ENCODE data around the gene DOCK3. TPM values are rescaled to one million over a fixed set of nuclear protein-coding genes. Genes with fewer than 3 reads are reported as not detected.

DOCK3 gene
- total RNA-seq, 6 donors from 2014 or later, result 0.15 to 3.1 (median 0.88) TPM

DNA sequence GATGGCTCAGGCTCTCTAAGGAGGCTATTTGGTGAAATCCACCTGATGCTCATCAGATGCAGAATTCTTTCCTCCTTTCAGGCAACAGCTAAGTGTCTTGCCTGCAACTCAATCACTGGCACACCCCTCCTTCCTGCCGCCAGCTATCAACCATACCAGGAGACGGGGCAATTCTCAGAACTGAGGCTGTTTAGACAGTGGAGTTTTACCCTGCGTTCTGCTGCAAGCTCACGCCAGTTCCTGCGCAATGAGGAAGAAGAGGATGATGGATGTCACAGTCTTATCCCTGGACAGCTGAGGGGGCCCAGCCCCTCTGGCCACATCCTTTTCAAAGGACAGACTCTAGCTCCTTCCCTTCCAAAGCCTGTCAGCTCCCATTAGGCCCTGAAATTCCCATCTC lies 703.3 kb downstream of the DOCK3 start:
- Histone ChIP-seq H3K4me1 (no peaks in the 10 kb centered on the region), H3K27ac (no peak overlapping the region), H3K9me3 (no peaks in the 10 kb centered on the region), H3K27me3 (no peaks in the 10 kb centered on the region), H3K36me3 (no peaks in the 10 kb centered on the region), H3K4me3 (no peak overlapping the region)
- 77 to 81% methylated on average over 5 of the region's 5 CpGs for WGBS, 2 donors
- ATAC-seq (ENCODE audit: low FRiP score in 2 of 2) (no peak), DNase-seq (no peak)
- TF ChIP-seq, protein P1, sequence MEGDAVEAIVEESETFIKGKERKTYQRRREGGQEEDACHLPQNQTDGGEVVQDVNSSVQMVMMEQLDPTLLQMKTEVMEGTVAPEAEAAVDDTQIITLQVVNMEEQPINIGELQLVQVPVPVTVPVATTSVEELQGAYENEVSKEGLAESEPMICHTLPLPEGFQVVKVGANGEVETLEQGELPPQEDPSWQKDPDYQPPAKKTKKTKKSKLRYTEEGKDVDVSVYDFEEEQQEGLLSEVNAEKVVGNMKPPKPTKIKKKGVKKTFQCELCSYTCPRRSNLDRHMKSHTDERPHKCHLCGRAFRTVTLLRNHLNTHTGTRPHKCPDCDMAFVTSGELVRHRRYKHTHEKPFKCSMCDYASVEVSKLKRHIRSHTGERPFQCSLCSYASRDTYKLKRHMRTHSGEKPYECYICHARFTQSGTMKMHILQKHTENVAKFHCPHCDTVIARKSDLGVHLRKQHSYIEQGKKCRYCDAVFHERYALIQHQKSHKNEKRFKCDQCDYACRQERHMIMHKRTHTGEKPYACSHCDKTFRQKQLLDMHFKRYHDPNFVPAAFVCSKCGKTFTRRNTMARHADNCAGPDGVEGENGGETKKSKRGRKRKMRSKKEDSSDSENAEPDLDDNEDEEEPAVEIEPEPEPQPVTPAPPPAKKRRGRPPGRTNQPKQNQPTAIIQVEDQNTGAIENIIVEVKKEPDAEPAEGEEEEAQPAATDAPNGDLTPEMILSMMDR (IDR thresholded peaks at IDR 0.05), result no peak
- no peak for TF ChIP-seq POLR2AphosphoS5 (IDR thresholded peaks at IDR 0.05)
- TF ChIP-seq EP300 (IDR thresholded peaks at IDR 0.05), result no peak
- no peak for TF ChIP-seq POLR2A (IDR thresholded peaks at IDR 0.05)

DNA sequence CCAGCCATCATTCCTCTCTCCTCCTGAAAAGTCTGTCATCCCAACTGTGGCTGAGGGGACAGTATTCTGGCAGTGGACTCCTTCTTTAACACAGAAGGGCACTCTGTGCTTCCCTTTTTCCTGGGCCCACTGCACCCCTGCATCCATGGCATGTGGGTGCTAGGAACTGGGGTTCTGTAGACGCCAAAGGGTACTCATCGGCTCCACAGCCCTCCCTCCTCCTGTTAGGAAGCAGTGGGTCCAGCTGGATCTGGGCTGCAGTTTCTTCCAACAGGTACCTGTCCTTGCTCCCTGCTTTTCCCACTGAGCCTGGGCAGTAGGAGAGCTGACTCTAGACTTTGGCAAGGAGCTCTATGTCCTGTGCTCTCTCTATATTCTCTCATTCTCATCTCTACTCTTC lies 704.0 kb downstream of the DOCK3 start:
- Histone ChIP-seq H3K4me3 (no peak overlapping the region), H3K36me3 (no peaks in the 10 kb centered on the region), H3K9me3 (no peaks in the 10 kb centered on the region), H3K27me3 (no peaks in the 10 kb centered on the region), H3K4me1 (peaks cover 0 to 5% (median 4%) of the 10 kb centered on the region in 4 donors), H3K27ac (no peak overlapping the region)
- ATAC-seq (ENCODE audit: low FRiP score in 2 of 2), result no peak
- no peak for TF ChIP-seq POLR2A (IDR thresholded peaks at IDR 0.05)
- TF ChIP-seq, protein P1 (IDR thresholded peaks at IDR 0.05), result no peak
- DNase-seq, result no peak
- WGBS, 2 donors, result 76 to 90% methylated on average over 2 of the region's 2 CpGs

DNA sequence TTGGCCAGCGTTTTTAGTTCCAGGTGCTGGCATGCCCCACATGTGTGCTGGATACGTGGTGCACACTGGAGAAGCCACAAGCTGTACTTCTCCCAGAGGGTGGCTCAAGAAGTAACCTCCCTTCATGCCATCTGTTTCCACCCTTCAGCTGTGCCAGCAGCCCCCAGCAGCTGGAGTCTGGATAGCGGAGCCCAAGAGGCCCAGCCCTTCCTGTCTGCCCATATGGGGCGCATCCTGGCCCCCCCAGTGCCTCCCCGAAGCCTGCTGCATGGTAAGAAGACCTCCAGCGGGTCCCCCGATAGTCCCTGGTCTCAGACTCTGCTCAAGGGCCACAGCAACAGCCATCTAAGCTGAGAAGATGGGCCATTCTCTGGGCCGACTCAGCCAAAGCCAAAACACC lies 704.6 kb downstream of the DOCK3 start:
- H3K4me3 ChIP-seq, result no peak overlapping the region
- no peaks in the 10 kb centered on the region for H3K9me3 ChIP-seq
- no peaks in the 10 kb centered on the region for H3K27me3 ChIP-seq
- no peaks in the 10 kb centered on the region for H3K36me3 ChIP-seq
- 49 to 71% methylated on average over 5 to 7 of the region's 8 CpGs for WGBS, 2 donors
- no peak for TF ChIP-seq POLR2A (IDR thresholded peaks at IDR 0.05)
- TF ChIP-seq, protein P1 (IDR thresholded peaks at IDR 0.05), result no peak
- TF ChIP-seq POLR2AphosphoS5 (IDR thresholded peaks at IDR 0.05), result no peak
- no peak for TF ChIP-seq EP300 (IDR thresholded peaks at IDR 0.05)
- ATAC-seq (ENCODE audit: low FRiP score in 2 of 2), result no peak
- DNase-seq, result no peak
- no peak overlapping the region for H3K27ac ChIP-seq
- peaks cover 3 to 11% (median 9%) of the 10 kb centered on the region in 4 donors for H3K4me1 ChIP-seq

DNA sequence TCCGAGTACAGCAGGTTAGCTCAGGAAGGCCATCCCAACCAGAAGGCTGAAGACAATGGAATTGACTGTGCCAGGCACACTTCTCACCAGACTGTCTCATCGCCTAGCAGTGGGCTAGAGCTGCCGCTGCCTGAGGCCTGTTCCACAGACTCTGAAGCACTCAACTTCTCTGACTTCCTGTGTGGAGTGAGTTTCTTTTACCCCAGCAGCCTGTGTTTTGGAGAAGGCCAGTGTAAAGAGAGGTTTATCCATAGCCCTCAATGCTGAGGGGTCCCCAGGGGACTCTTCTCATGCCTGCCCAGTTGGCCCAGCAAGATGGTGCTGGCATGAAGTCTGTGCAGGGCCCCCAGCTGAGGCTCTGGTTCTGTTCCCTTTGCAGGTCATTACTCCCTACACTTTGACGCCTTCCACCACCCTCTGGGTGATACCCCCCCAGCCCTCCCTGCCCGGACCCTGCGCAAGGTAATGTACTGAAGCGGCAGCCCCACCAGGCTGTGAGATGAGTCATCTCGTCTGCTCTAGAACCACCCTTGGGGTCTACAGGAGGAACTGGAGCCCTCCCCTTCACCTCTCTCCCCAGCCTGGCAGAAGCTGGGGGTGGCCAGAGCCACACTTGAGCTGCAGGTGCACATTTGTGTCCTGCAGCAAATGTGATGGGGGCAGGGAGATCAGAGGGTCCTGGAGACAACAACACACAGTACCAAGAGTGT lies 705.2 kb downstream of the DOCK3 start:
- Histone ChIP-seq H3K27me3 (no peaks in the 10 kb centered on the region), H3K4me1 (peaks cover 3 to 12% (median 10%) of the 10 kb centered on the region in 4 donors), H3K36me3 (no peaks in the 10 kb centered on the region), H3K9me3 (no peaks in the 10 kb centered on the region), H3K4me3 (no peak overlapping the region), H3K27ac (no peak overlapping the region)
- 64 to 94% methylated on average over 2 to 8 of the region's 8 CpGs for WGBS, 2 donors
- DNase-seq, result no peak
- TF ChIP-seq EP300 (IDR thresholded peaks at IDR 0.05), result no peak
- ATAC-seq (ENCODE audit: low FRiP score in 2 of 2), result no peak

DNA sequence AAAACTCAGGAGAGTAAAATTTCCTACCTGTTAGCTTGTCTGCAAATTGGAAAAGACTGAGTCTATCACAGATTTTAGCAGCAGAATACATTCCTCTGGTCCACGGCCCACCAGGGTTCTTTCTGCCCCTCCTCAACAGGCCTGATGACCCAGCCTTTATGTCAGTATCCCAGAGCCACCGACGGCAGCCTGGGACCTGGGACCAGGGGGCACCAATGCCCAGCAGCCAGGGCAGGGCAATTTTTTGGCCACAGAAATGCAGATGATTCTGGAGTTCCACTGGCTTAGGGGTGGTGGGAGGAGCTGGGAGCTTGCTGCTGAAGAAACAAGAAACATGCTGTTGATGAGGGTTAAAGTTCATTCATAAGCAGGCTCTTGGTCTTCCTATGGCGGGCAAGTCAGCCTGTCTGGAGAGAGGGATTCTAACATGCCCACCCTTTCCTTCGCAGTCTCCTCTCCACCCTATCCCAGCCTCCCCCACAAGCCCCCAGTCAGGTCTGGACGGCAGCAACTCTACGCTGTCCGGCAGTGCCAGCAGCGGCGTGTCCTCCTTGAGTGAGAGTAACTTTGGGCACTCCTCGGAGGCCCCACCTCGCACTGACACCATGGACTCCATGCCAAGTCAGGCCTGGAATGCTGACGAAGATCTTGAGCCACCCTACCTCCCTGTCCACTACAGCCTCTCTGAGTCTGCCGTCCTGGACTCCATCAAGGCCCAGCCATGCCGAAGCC lies 706.0 kb downstream of the DOCK3 start:
- Histone ChIP-seq H3K27me3 (no peaks in the 10 kb centered on the region), H3K27ac (no peak overlapping the region), H3K36me3 (no peaks in the 10 kb centered on the region), H3K9me3 (no peaks in the 10 kb centered on the region), H3K4me3 (no peak overlapping the region), H3K4me1 (peaks cover 5 to 17% (median 12%) of the 10 kb centered on the region in 4 donors)
- DNase-seq (peak in 1 of 2 donors; percentile 38), ATAC-seq (ENCODE audit: low FRiP score in 2 of 2) (no peak)
- WGBS, 2 donors, result 89 to 96% methylated on average over 12 to 15 of the region's 15 CpGs
- TF ChIP-seq, protein P1 (IDR thresholded peaks at IDR 0.05), result no peak
- no peak for TF ChIP-seq EP300 (IDR thresholded peaks at IDR 0.05)
- no peak for TF ChIP-seq POLR2AphosphoS5 (IDR thresholded peaks at IDR 0.05)
- TF ChIP-seq POLR2A (IDR thresholded peaks at IDR 0.05), result no peak
